H1 (cell line): ENCODE measurements around the gene NRXN3. TPM values are rescaled to one million over a fixed set of nuclear protein-coding genes. Genes with fewer than 3 reads are reported as not detected.

Source experiments
- CTCF ChIA-PET: fragments of 300-600 bp; sonication (Branson Sonifier 250); formaldehyde crosslinking; loops from one replicate; lab custom pipeline; 2021; ENCODE audit not compliant: partially characterized antibody; lab: Charles Lee
- POLR2A ChIA-PET: fragments of 300-600 bp; sonication (Branson Sonifier 250); formaldehyde crosslinking; loops from one replicate; lab custom pipeline; 2021; ENCODE audit warnings: inconsistent platforms; ENCODE audit not compliant: partially characterized antibody; lab: Charles Lee
- DNase-seq, 2 experiments: peaks; one replicate each; pipeline versions ENCODE4 v3.0.0 to v3.0.0-alpha.2; 2010 to 2022; ENCODE audit warnings: low spot score in 2 of 2, low read depth in 1 of 2, mixed read lengths in 1 of 2
- FAIRE-seq: peaks from 2 replicates; lab custom pipeline; 2011; peaks lifted over from hg19 to GRCh38; lab: Jason Lieb, UNC
- H2AFZ ChIP-seq: 2 replicates; pipeline ENCODE4 v1.8.1; 2012; ENCODE audit warnings: low read length, inconsistent platforms
- H2AK5ac ChIP-seq: 2 replicates; pipeline ENCODE4 v1.6.1; 2013; ENCODE audit warnings: low read depth, low read length
- H2BK120ac ChIP-seq: replicated peaks from 2 replicates; pipeline ENCODE3; 2013; ENCODE audit warnings: low read depth, low read length, inconsistent platforms
- H2BK12ac ChIP-seq: 2 replicates; pipeline ENCODE4 v1.6.1; 2013; ENCODE audit warnings: low read depth, low read length
- H2BK15ac ChIP-seq: 2 replicates; pipeline ENCODE4 v1.6.1; 2013; ENCODE audit warnings: low read length
- H2BK20ac ChIP-seq: 2 replicates; pipeline ENCODE4 v1.6.1; 2013; ENCODE audit warnings: low read length
- H2BK5ac ChIP-seq: 2 replicates; pipeline ENCODE4 v1.6.1; 2013; ENCODE audit warnings: low read depth, low read length
- H3K14ac ChIP-seq: 2 replicates; pipeline ENCODE4 v1.6.1; 2013; ENCODE audit warnings: inconsistent platforms; ENCODE audit not compliant: insufficient read length
- H3K18ac ChIP-seq: 2 replicates; pipeline ENCODE4 v1.6.1; 2013; ENCODE audit warnings: low read length; ENCODE audit errors: extremely low read depth
- H3K23ac ChIP-seq: 2 replicates; pipeline ENCODE4 v1.6.1; 2013; ENCODE audit warnings: inconsistent platforms; ENCODE audit not compliant: insufficient read length
- H3K23me2 ChIP-seq: 2 replicates; pipeline ENCODE4 v1.6.1; 2013; ENCODE audit warnings: low read depth, low read length
- H3K27ac ChIP-seq: 2 replicates; pipeline ENCODE4 v1.6.1; 2011; ENCODE audit warnings: low read depth, low read length, inconsistent platforms
- H3K27me3 ChIP-seq, 4 experiments: replicated peaks in 1 of 4; 1 replicate in 1 of 4; 2 replicates in 3 of 4; pipeline versions ENCODE4 v1.6.1 to v1.8.1; 2011 to 2013; ENCODE audit warnings: low read length in 3 of 4, mild to moderate bottlenecking in 3 of 4, inconsistent platforms in 2 of 4, mixed read lengths in 2 of 4, moderate library complexity in 1 of 4; ENCODE audit not compliant: control insufficient read depth in 3 of 4, insufficient read depth in 3 of 4; ENCODE audit errors: extremely low read depth in 1 of 4
- H3K36me3 ChIP-seq, 4 experiments: 2 replicates each; pipeline versions ENCODE4 v1.6.1 to v1.8.1; 2011 to 2013; ENCODE audit warnings: mild to moderate bottlenecking in 4 of 4, low read length in 3 of 4, moderate library complexity in 2 of 4, control low read depth in 1 of 4, inconsistent platforms in 1 of 4; ENCODE audit not compliant: insufficient read depth in 4 of 4, control insufficient read depth in 2 of 4
- H3K4ac ChIP-seq: replicated peaks from 2 replicates; pipeline ENCODE3; 2013; ENCODE audit warnings: low read length, low read depth, mixed read lengths, inconsistent platforms; ENCODE audit not compliant: insufficient read length
- H3K4me1 ChIP-seq, 4 experiments: replicated peaks in 1 of 4; 1 replicate in 1 of 4; 2 replicates in 3 of 4; pipeline versions ENCODE4 v1.6.1 to v1.8.1; 2011 to 2013; ENCODE audit warnings: low read length in 3 of 4, inconsistent platforms in 2 of 4, mixed read lengths in 1 of 4; ENCODE audit not compliant: insufficient read depth in 4 of 4, control insufficient read depth in 3 of 4
- H3K4me2 ChIP-seq, 2 experiments: 2 replicates each; pipeline versions ENCODE4 v1.6.1 to v1.8.1; 2011 to 2013; ENCODE audit warnings: low read depth in 2 of 2, low read length in 2 of 2, control low read depth in 1 of 2, inconsistent platforms in 1 of 2, mild to moderate bottlenecking in 1 of 2; ENCODE audit not compliant: insufficient read depth in 1 of 2
- H3K4me3 ChIP-seq, 4 experiments: fragments of 200-600, 300-600 bp in 1 of 4; sonication (generic), shearing (Covaris generic), sonication (Bioruptor Twin) in 1 of 4; 2 replicates each; pipeline versions ENCODE4 v1.5.1 to v1.8.1; 2011 to 2016; ENCODE audit warnings: low read length in 4 of 4, low read depth in 3 of 4, control low read depth in 2 of 4, inconsistent platforms in 2 of 4, mild to moderate bottlenecking in 2 of 4, mixed read lengths in 1 of 4, moderate library complexity in 1 of 4; ENCODE audit not compliant: insufficient read depth in 2 of 4; ENCODE audit errors: extremely low read depth in 1 of 4
- H3K56ac ChIP-seq: replicated peaks from 2 replicates; pipeline ENCODE3; 2013; ENCODE audit warnings: low read depth, mild to moderate bottlenecking, mixed read lengths, low read length, inconsistent platforms; ENCODE audit not compliant: insufficient read length
- H3K79me1 ChIP-seq: 2 replicates; pipeline ENCODE4 v1.6.1; 2013; ENCODE audit warnings: low read depth, low read length, control low read depth
- H3K79me2 ChIP-seq, 2 experiments: 2 replicates each; pipeline versions ENCODE4 v1.6.1 to v1.8.1; 2012 to 2013; ENCODE audit warnings: low read length in 2 of 2, mild to moderate bottlenecking in 2 of 2, inconsistent platforms in 1 of 2; ENCODE audit not compliant: insufficient read depth in 2 of 2, control insufficient read depth in 1 of 2
- H3K9ac ChIP-seq, 4 experiments: replicated peaks in 1 of 4; 1 replicate in 1 of 4; 2 replicates in 3 of 4; pipeline versions ENCODE4 v1.6.1 to v1.8.1; 2011 to 2013; ENCODE audit warnings: low read depth in 3 of 4, low read length in 3 of 4, control low read depth in 2 of 4, mild to moderate bottlenecking in 2 of 4, moderate library complexity in 2 of 4, inconsistent platforms in 1 of 4; ENCODE audit errors: extremely low read depth in 1 of 4
- H3K9me3 ChIP-seq, 2 experiments: 2 replicates each; pipeline versions ENCODE4 v1.6.1 to v1.8.1; 2012 to 2013; ENCODE audit warnings: mild to moderate bottlenecking in 2 of 2, moderate library complexity in 2 of 2, control low read depth in 1 of 2, inconsistent platforms in 1 of 2, low read depth in 1 of 2, low read length in 1 of 2, mixed read lengths in 1 of 2; ENCODE audit not compliant: insufficient read depth in 2 of 2
- H4K20me1 ChIP-seq, 2 experiments: replicated peaks in 1 of 2; 2 replicates each; pipeline versions ENCODE3 to v1.8.1; 2011 to 2013; ENCODE audit warnings: inconsistent platforms in 2 of 2, low read length in 2 of 2, mild to moderate bottlenecking in 1 of 2; ENCODE audit not compliant: insufficient read depth in 2 of 2, control insufficient read depth in 1 of 2
- H4K5ac ChIP-seq: 2 replicates; pipeline ENCODE4 v1.6.1; 2013; ENCODE audit warnings: low read length, low read depth, mixed read lengths, inconsistent platforms; ENCODE audit not compliant: insufficient read length
- H4K8ac ChIP-seq: 2 replicates; pipeline ENCODE4 v1.8.0; 2013; ENCODE audit warnings: mild to moderate bottlenecking, moderate library complexity, low read length, inconsistent platforms; ENCODE audit not compliant: insufficient read depth; ENCODE audit errors: extremely low read depth
- H4K91ac ChIP-seq: replicated peaks from 2 replicates; pipeline ENCODE3; 2013; ENCODE audit warnings: low read length, mixed read lengths, inconsistent platforms; ENCODE audit not compliant: insufficient read length
- CEBPB ChIP-seq: IDR thresholded peaks from 2 replicates; pipeline ENCODE4 v1.6.1; 2012; ENCODE audit warnings: low read depth, low read length
- CTBP2 ChIP-seq: IDR thresholded peaks from 2 replicates; pipeline ENCODE4 v1.7.0; 2011; ENCODE audit warnings: borderline replicate concordance, mild to moderate bottlenecking, moderate library complexity, mixed read lengths, low read length; ENCODE audit not compliant: insufficient read depth, insufficient read length
- EGR1 ChIP-seq: IDR thresholded peaks from 2 replicates; pipeline ENCODE4 v1.6.1; 2011; ENCODE audit warnings: low read depth, low read length, borderline replicate concordance
- FOSL1 ChIP-seq: IDR thresholded peaks from 2 replicates; pipeline ENCODE4 v1.6.1; 2011; ENCODE audit warnings: mild to moderate bottlenecking, low read depth, low read length, moderate library complexity; ENCODE audit not compliant: insufficient read depth
- HDAC6 ChIP-seq: IDR thresholded peaks from one replicate; pipeline ENCODE4 v1.7.1; 2012; ENCODE audit warnings: low read depth, mild to moderate bottlenecking, inconsistent platforms, low read length, moderate library complexity
- MAFK ChIP-seq: IDR thresholded peaks from 2 replicates; pipeline ENCODE4 v1.6.1; 2012; ENCODE audit warnings: low read depth, mild to moderate bottlenecking, improper control_type of control experiment, low read length
- POU5F1 ChIP-seq: IDR thresholded peaks from 2 replicates; pipeline ENCODE4 v1.6.1; 2011; ENCODE audit warnings: low read depth, mild to moderate bottlenecking, low read length, moderate library complexity
- RAD21 ChIP-seq, 2 experiments: IDR thresholded peaks in 1 of 2; conservative IDR thresholded peaks in 1 of 2; 2 replicates each; pipeline ENCODE4 v1.6.1; 2011; ENCODE audit warnings: low read depth in 2 of 2, low read length in 2 of 2, improper control_type of control experiment in 1 of 2, inconsistent platforms in 1 of 2, mild to moderate bottlenecking in 1 of 2, moderate library complexity in 1 of 2
- RFX5 ChIP-seq: IDR thresholded peaks from 2 replicates; pipeline ENCODE4 v1.6.1; 2011; ENCODE audit warnings: low read depth, low read length, improper control_type of control experiment, borderline replicate concordance
- SIN3A ChIP-seq, 2 experiments: IDR thresholded peaks in 1 of 2; conservative IDR thresholded peaks in 1 of 2; 2 replicates each; pipeline ENCODE4 v1.6.1; 2011 to 2012; ENCODE audit warnings: low read length in 2 of 2, improper control_type of control experiment in 1 of 2, low read depth in 1 of 2, mild to moderate bottlenecking in 1 of 2
- SIRT6 ChIP-seq: IDR thresholded peaks from one replicate; pipeline ENCODE4 v1.7.1; 2012; ENCODE audit warnings: low read length, inconsistent platforms
- SP4 ChIP-seq: IDR thresholded peaks from 2 replicates; pipeline ENCODE4 v1.6.1; 2012; ENCODE audit warnings: low read length, inconsistent platforms
- TAF7 ChIP-seq: optimal IDR thresholded peaks from 2 replicates; pipeline ENCODE3; 2011; ENCODE audit warnings: low read depth, mild to moderate bottlenecking, inconsistent platforms, low read length, moderate library complexity, borderline replicate concordance
- TCF12 ChIP-seq: IDR thresholded peaks from 2 replicates; pipeline ENCODE4 v1.6.1; 2011; ENCODE audit warnings: low read depth, mild to moderate bottlenecking, low read length
- TEAD4 ChIP-seq: IDR thresholded peaks from 2 replicates; pipeline ENCODE4 v1.6.1; 2012; ENCODE audit warnings: low read depth, low read length, inconsistent platforms, mixed read lengths
- WGBS, 2 experiments: shearing (Covaris generic) in 1 of 2; methylation state at CpG; one replicate each; pipeline versions ENCODE4 v1.1.6 to v1.1.7; 2013 to 2015; ENCODE audit warnings: low lambda C conversion rate in 2 of 2, mixed read lengths in 2 of 2, inconsistent platforms in 1 of 2, low coverage in 1 of 2, missing lambda C conversion rate in 1 of 2; ENCODE audit not compliant: insufficient replicate concordance in 2 of 2, insufficient coverage in 1 of 2, insufficient read length in 1 of 2; ENCODE audit errors: extremely low coverage in 1 of 2, missing lambda C conversion rate in 1 of 2; 5-methylcytosine and 5-hydroxymethylcytosine counted together
- polyA plus RNA-seq, 7 experiments: library from polyadenylated mRNA; depleted of rRNA in 3 of 7; stranded (reverse) in 5 of 7; unstranded in 2 of 7; fragments of >200 nt in 5 of 7; fragments of 200-250 nt in 2 of 7; gene quantifications; 1 replicate in 5 of 7; 2 replicates in 1 of 7; 4 replicates in 1 of 7; pipeline versions ENCODE4 v1.2.1 to v1.2.3, GENCODE V29; 2011 to 2013; ENCODE audit warnings: missing spikeins in 2 of 7, mixed read lengths in 2 of 7
- total RNA-seq: library from RNA; stranded (reverse); fragmentation: NEBNext Ultra II Directional; extraction: Animal tissue kit (Norgen Biotek cat#: 25700); gene quantifications from 2 replicates; pipeline ENCODE4 v1.2.1, GENCODE V29; 2021

Gene NRXN3
- total and polyA plus RNA-seq, 2 of the 8 experiments (the other 6 are each of a cell fraction or from before 2014, with no cell fraction given), result 2.6 to 4.1 TPM

GRCh38 chr14:79017561-79017960 lies 847.4 kb downstream of the NRXN3 start:
- no peaks in the 10 kb centered on the region for H3K9me3 ChIP-seq
- no peak overlapping the region for H3K56ac ChIP-seq
- H2BK12ac ChIP-seq, result no peak overlapping the region
- H3K4me2 ChIP-seq, result no peak overlapping the region
- H4K20me1 ChIP-seq, result no peaks in the 10 kb centered on the region
- no peak overlapping the region for H3K18ac ChIP-seq
- WGBS, 2 experiments, result 85% methylated on average over 4 of the region's 4 CpGs; no CpG with 5 or more reads in 1 of the 2 experiments
- no peak overlapping the region for H3K4ac ChIP-seq
- no peak overlapping the region for H4K91ac ChIP-seq
- H3K4me3 ChIP-seq, result no peak overlapping the region
- no peak for FAIRE-seq
- H2BK120ac ChIP-seq, result no peak overlapping the region
- H3K14ac ChIP-seq, result no peak overlapping the region
- DNase-seq, result no peak
- no peaks in the 10 kb centered on the region for H3K79me2 ChIP-seq
- no peak overlapping the region for H2AK5ac ChIP-seq
- H3K4me1 ChIP-seq, result no peaks in the 10 kb centered on the region
- ChIA-PET POLR2A (no interaction called here), CTCF (interaction anchor here (1.2 to 1.3 kb wide), 2 partner anchors 526 to 695 kb away, joined by 3 read pairs; no protein-coding TSS in a partner anchor)
- H3K27me3 ChIP-seq, result no peaks in the 10 kb centered on the region; a peak in 1 of 7 replicates
- H2BK15ac ChIP-seq, result no peak overlapping the region
- H2BK5ac ChIP-seq, result no peak overlapping the region
- no peaks in the 10 kb centered on the region for H3K23me2 ChIP-seq
- no peak overlapping the region for H2AFZ ChIP-seq
- no peaks in the 10 kb centered on the region for H3K79me1 ChIP-seq
- H3K27ac ChIP-seq, result no peak overlapping the region
- H4K5ac ChIP-seq, result no peak overlapping the region
- H3K36me3 ChIP-seq, result no peaks in the 10 kb centered on the region
- H3K9ac ChIP-seq, result no peak overlapping the region
- H4K8ac ChIP-seq, result no peak overlapping the region
- no peak overlapping the region for H2BK20ac ChIP-seq
- no peak overlapping the region for H3K23ac ChIP-seq
- TF ChIP-seq HDAC6, result no peak
- TF ChIP-seq SIRT6, result no peak
- no peak for TF ChIP-seq TCF12
- TF ChIP-seq RAD21 (IDR thresholded peaks at IDR 0.05 in 1 of 2, conservative IDR thresholded peaks at IDR 0.05 in 1 of 2; ENCODE audit: low read depth in 2 of 2, low read length in 2 of 2), result no peak
- TF ChIP-seq MAFK, result no peak
- no peak for TF ChIP-seq TAF7
- no peak for TF ChIP-seq EGR1
- no peak for TF ChIP-seq CTBP2
- TF ChIP-seq CEBPB, result no peak
- TF ChIP-seq SIN3A (conservative IDR thresholded peaks at IDR 0.05 in 1 of 2, IDR thresholded peaks at IDR 0.05 in 1 of 2; ENCODE audit: low read depth in 1 of 2, low read length in 2 of 2), result no peak
- TF ChIP-seq FOSL1, result no peak
- TF ChIP-seq POU5F1, result no peak
- no peak for TF ChIP-seq TEAD4
- no peak for TF ChIP-seq RFX5
- no peak for TF ChIP-seq SP4
